Hepatocyte (in vitro differentiated cells): ENCODE results near the gene MYRIP.

Experiments used
- CTCF ChIP-seq: fragments of 200-600 bp; sonication (generic); IDR thresholded peaks from 2 replicates; pipeline ENCODE4 v1.5.1; 2016; ENCODE audit warnings: antibody characterized with exemption, mild to moderate bottlenecking; ENCODE audit not compliant: poor library complexity
- EZH2phosphoT487 ChIP-seq: fragments of 200-600 bp; sonication (generic); IDR thresholded peaks from one replicate; pipeline ENCODE4 v1.6.1; 2018; ENCODE audit warnings: antibody characterized with exemption, mild to moderate bottlenecking, low read depth, moderate library complexity; ENCODE audit not compliant: unreplicated experiment, severe bottlenecking

- TF ChIP-seq CTCF (no peak), EZH2phosphoT487 (no peak)
Observed at GRCh38 chr3:40278791-40279190, 469.4 kb downstream of the MYRIP start.
